ENCODE results near the gene MIOX. TPM values are rescaled to one million over a fixed set of nuclear protein-coding genes. Genes with fewer than 3 reads are reported as not detected.

Gene MIOX
- polyA plus RNA-seq, 1 experiment, result 0.14 TPM

DNA sequence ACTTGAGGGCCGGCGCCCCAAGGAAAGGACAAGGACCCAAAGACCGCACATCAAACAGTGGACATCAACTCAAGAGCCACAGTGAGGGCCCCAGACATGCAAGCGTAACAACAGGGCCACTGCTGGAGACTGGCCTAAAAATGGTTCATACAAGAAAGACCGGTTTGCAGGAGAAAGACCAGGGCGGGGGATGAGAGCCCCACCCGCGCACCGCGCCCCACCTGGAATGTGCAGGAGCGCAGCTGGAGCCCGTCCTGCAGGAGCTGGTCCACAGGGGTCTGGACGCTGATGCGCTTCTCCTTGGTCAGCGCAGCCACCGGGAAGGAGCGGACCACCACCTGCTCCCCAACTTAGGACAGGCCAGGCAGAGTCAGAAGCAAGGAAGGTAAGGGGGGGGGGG is 25.7 kb upstream of the MIOX start:
- CTCF ChIA-PET, result no interaction called here
- POLR2A ChIA-PET, result no interaction called here

DNA sequence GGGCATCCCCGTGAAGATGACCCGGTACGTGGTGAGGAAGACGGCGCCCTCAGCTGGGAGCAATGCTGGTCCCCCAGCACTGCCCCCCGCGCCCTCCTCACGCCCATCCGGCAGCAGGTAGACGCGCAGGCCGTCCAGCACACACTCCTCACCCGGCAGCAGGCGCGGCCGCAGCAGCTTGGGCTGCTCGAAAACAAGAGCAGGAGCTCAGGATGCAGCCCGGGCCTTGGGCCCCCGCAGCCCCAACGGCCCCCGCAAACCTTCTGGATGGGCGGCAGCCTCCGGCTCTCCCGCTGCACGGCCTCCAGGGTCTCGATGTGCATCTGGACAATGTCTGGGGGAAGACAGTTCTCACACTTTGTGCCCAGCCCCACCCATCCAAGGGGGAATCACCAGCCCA is 25.1 kb upstream of the MIOX start:
- Histone ChIP-seq H3K9me3 (ENCODE audit: control insufficient read depth, insufficient read depth, low read length) (no peaks in the 10 kb centered on the region; the same call in 1 of the 2 replicates), H3K27me3 (ENCODE audit: control insufficient read depth, insufficient read depth, low read length) (no peaks in the 10 kb centered on the region), H3K27ac (ENCODE audit: low read depth, low read length) (no peak overlapping the region), H3K4me3 (ENCODE audit: low read depth, low read length) (no peak overlapping the region)
- no peak for DNase-seq (ENCODE audit: low read depth, low spot score)
- CTCF ChIA-PET, result interaction anchor here (0.9 kb wide), 1 partner anchor 159 kb away, joined by 3 read pairs; no protein-coding TSS in a partner anchor
- POLR2A ChIA-PET, result no interaction called here
- TF ChIP-seq, protein P1, sequence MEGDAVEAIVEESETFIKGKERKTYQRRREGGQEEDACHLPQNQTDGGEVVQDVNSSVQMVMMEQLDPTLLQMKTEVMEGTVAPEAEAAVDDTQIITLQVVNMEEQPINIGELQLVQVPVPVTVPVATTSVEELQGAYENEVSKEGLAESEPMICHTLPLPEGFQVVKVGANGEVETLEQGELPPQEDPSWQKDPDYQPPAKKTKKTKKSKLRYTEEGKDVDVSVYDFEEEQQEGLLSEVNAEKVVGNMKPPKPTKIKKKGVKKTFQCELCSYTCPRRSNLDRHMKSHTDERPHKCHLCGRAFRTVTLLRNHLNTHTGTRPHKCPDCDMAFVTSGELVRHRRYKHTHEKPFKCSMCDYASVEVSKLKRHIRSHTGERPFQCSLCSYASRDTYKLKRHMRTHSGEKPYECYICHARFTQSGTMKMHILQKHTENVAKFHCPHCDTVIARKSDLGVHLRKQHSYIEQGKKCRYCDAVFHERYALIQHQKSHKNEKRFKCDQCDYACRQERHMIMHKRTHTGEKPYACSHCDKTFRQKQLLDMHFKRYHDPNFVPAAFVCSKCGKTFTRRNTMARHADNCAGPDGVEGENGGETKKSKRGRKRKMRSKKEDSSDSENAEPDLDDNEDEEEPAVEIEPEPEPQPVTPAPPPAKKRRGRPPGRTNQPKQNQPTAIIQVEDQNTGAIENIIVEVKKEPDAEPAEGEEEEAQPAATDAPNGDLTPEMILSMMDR (IDR thresholded peaks at IDR 0.05; ENCODE audit: low read depth, low read length), result no peak

More for the DNA sequence above, 25.7 kb upstream of the MIOX start:
- Histone ChIP-seq H3K4me3 (ENCODE audit: low read depth, low read length) (no peak overlapping the region), H3K9me3 (ENCODE audit: control insufficient read depth, insufficient read depth, low read length) (no peaks in the 10 kb centered on the region; the same call in 1 of the 2 replicates), H3K27me3 (ENCODE audit: control insufficient read depth, insufficient read depth, low read length) (no peaks in the 10 kb centered on the region), H3K27ac (ENCODE audit: low read depth, low read length) (no peak overlapping the region)
- TF ChIP-seq, protein P1 (IDR thresholded peaks at IDR 0.05; ENCODE audit: low read depth, low read length), result no peak
- DNase-seq (ENCODE audit: low read depth, low spot score), result no peak

DNA sequence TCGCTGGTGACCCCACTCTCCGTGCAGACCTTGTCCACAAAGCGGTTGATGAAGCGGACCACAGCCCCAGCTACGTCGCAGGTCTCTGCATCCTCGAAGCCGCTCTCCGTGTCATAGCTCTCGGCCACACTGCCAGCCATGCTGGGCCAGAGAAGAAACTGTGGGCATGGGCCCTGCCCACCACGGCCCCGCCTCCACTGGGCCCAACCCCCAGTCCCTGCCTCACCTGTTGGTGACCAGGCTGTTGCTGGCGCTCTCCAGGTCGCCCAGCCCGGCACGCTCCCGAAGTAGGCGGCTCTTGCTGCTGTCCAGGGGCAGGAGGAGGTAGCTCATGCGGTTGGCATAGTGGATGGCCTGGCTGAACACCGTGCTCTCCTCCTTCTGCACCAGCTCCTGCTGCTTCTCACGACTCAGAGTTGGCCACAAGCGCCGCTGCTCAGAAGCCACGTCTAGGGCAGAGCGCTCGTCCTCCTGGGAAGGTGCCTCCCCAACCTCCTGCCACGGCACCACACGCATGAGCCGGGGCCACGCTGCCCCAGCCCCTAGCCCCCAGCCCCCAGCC is 24.6 kb upstream of the MIOX start:
- TF ChIP-seq, protein P1 (IDR thresholded peaks at IDR 0.05; ENCODE audit: low read depth, low read length), result no peak
- no peaks in the 10 kb centered on the region; the same call in 1 of the 2 replicates for H3K9me3 ChIP-seq (ENCODE audit: control insufficient read depth, insufficient read depth, low read length)
- CTCF ChIA-PET, result interaction anchor here (0.9 kb wide), 1 partner anchor 159 kb away, joined by 3 read pairs; no protein-coding TSS in a partner anchor
- H3K27ac ChIP-seq (ENCODE audit: low read depth, low read length), result no peak overlapping the region
- no peak overlapping the region for H3K4me3 ChIP-seq (ENCODE audit: low read depth, low read length)
- POLR2A ChIA-PET, result no interaction called here
- no peaks in the 10 kb centered on the region for H3K27me3 ChIP-seq (ENCODE audit: control insufficient read depth, insufficient read depth, low read length)
- DNase-seq (ENCODE audit: low read depth, low spot score), result no peak

DNA sequence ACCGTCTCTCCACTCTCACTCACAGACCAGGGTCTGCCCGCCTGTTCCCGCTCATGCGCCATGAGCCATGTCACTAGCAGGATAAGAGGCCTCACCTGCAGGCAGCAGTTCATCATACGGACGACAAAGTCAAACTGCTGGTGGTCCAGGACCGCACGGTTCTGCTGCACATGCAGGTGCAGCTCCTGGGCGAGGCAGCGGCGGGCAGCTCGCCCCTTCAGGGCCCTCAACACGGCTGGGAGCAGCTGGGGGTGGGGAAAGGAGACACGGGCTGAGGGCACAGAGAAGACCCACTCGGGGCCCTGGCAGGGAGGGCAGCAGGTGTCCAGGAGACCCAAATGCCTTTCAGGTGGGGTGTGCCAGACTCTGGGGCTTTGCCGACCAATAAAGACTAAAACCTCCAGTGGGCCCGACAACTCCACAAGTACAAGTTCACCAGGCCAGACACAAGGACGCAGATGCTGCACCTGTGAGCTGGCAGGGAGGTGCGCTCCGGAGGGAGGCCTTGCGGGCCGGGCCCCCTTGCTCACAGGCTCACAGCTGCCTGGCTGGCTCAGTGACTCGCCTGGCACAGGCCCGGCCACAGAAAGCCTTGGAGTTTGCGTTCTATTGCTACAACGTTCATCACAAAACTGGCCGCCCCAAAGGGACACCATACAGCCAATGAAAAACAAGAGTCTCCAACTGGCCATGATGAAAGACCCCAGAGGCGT is 23.3 kb upstream of the MIOX start:
- ChIA-PET CTCF (no interaction called here), POLR2A (no interaction called here)
- DNase-seq (ENCODE audit: low read depth, low spot score), result no peak
- Histone ChIP-seq H3K27ac (ENCODE audit: low read depth, low read length) (no peak overlapping the region), H3K4me3 (ENCODE audit: low read depth, low read length) (no peak overlapping the region), H3K27me3 (ENCODE audit: control insufficient read depth, insufficient read depth, low read length) (no peaks in the 10 kb centered on the region), H3K9me3 (ENCODE audit: control insufficient read depth, insufficient read depth, low read length) (no peaks in the 10 kb centered on the region; the same call in 1 of the 2 replicates)
- TF ChIP-seq, protein P1 (IDR thresholded peaks at IDR 0.05; ENCODE audit: low read depth, low read length), result no peak

DNA sequence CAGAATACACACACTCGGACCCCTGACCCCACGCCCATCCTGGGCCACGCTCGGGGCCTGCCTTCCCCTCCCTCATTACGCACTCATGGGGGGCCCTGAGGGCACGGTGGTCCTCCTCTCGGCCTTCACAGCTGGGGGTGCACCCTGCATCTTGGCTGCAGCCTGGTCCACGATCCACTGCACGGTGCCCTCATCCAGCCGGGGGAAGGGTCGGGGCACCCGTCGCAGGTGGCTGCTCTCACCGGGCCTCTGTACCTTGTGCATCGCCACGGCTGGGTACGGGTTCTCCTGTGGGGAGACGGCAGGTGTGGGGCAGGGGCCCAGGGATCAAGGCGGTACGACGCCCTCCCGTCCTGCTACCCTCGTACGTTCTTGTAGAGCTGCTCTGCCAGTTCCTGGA is 22.2 kb upstream of the MIOX start:
- ChIA-PET POLR2A (no interaction called here), CTCF (no interaction called here)
- H3K27me3 ChIP-seq (ENCODE audit: control insufficient read depth, insufficient read depth, low read length), result no peaks in the 10 kb centered on the region
- H3K4me3 ChIP-seq (ENCODE audit: low read depth, low read length), result no peak overlapping the region
- H3K27ac ChIP-seq (ENCODE audit: low read depth, low read length), result no peak overlapping the region
- no peaks in the 10 kb centered on the region; the same call in 1 of the 2 replicates for H3K9me3 ChIP-seq (ENCODE audit: control insufficient read depth, insufficient read depth, low read length)
- no peak for DNase-seq (ENCODE audit: low read depth, low spot score)
- TF ChIP-seq, protein P1 (IDR thresholded peaks at IDR 0.05; ENCODE audit: low read depth, low read length), result no peak

All from AG04450 (cell line).